Gastroesophageal sphincter (tissue), 4 donors: ENCODE data around the gene C10orf143. TPM values are rescaled to one million over a fixed set of nuclear protein-coding genes. Genes with fewer than 3 reads are reported as not detected.
A peak's percentile ranks its signal among the peaks of the same experiment; 100 is the strongest.

Experiments used
- ATAC-seq: fragments of 150-250 bp; one replicate; pipeline ENCODE4 v1.9.1; 2016; ENCODE audit warnings: mild to moderate bottlenecking, moderate library complexity
- H3K27ac ChIP-seq, 4 donors: fragments of 200-600 bp; sonication (generic) in 3 of 4; 1 replicate in 3 of 4; 2 replicates in 1 of 4; pipeline ENCODE4 v1.5.1; 2016 to 2019
- H3K27me3 ChIP-seq: fragments of 200-600 bp; sonication (generic); one replicate; pipeline ENCODE4 v1.5.1; 2019
- H3K36me3 ChIP-seq, 2 donors: fragments of 200-600 bp; sonication (generic); one replicate each; pipeline ENCODE4 v1.5.1; 2019; ENCODE audit warnings: control low read depth in 1 of 2
- H3K4me1 ChIP-seq, 3 donors: fragments of 200-600 bp; sonication (generic); 1 replicate in 2 of 3; 2 replicates in 1 of 3; pipeline ENCODE4 v1.5.1; 2016 to 2019; ENCODE audit warnings: control low read depth in 2 of 3
- H3K4me3 ChIP-seq, 2 donors: fragments of 200-600 bp; sonication (generic); one replicate each; pipeline ENCODE4 v1.5.1; 2019; ENCODE audit warnings: mild to moderate bottlenecking in 1 of 2, moderate library complexity in 1 of 2
- H3K9me3 ChIP-seq, 3 donors: fragments of 200-600 bp; sonication (generic); one replicate each; pipeline ENCODE4 v1.5.1; 2017 to 2019; ENCODE audit warnings: control low read depth in 2 of 3
- CTCF ChIP-seq, 4 experiments: fragments of 200-600 bp in 2 of 4; fragments of 450-650 bp in 2 of 4; sonication (generic) in 1 of 4; IDR thresholded peaks; one replicate each; pipeline ENCODE4 v1.5.1; 2017 to 2019; ENCODE audit warnings: antibody characterized with exemption in 4 of 4, mild to moderate bottlenecking in 2 of 4, moderate library complexity in 2 of 4
- EP300 ChIP-seq: sonication (generic); formaldehyde crosslinking; IDR thresholded peaks from one replicate; pipeline ENCODE4 v1.6.1; 2017; ENCODE audit warnings: antibody characterized with exemption, mild to moderate bottlenecking
- POLR2A ChIP-seq, 2 donors: fragments of 450-650 bp; IDR thresholded peaks; one replicate each; pipeline ENCODE4 v1.6.1; 2017; ENCODE audit warnings: antibody characterized with exemption in 2 of 2, mild to moderate bottlenecking in 2 of 2, moderate library complexity in 1 of 2
- POLR2AphosphoS5 ChIP-seq: sonication (generic); formaldehyde crosslinking; IDR thresholded peaks from one replicate; pipeline ENCODE4 v1.6.1; 2017; ENCODE audit warnings: antibody characterized with exemption
- WGBS, 2 donors: methylation state at CpG; one replicate each; pipeline ENCODE4 v1.1.5; 2018; ENCODE audit warnings: low coverage in 1 of 2; 5-methylcytosine and 5-hydroxymethylcytosine counted together
- total RNA-seq, 4 donors: library from RNA; depleted of rRNA; stranded (reverse); fragments of >200 nt; gene quantifications; one replicate each; pipeline ENCODE4 v1.1.0, GENCODE V29; 2016

Gene C10orf143
- total RNA-seq, 4 donors from 2014 or later, result 1.1 to 5.4 (median 4.6) TPM

GRCh38 chr10:130022086-130022485 lies 88.5 kb downstream of the C10orf143 start:
- WGBS, 2 donors, result 59 to 60% methylated on average over 1 to 3 of the region's 6 CpGs
- no peak for TF ChIP-seq CTCF (IDR thresholded peaks at IDR 0.05)
- TF ChIP-seq POLR2A (IDR thresholded peaks at IDR 0.05), result no peak
- TF ChIP-seq POLR2AphosphoS5, result no peak
- no peak for TF ChIP-seq EP300
- no peaks in the 10 kb centered on the region for H3K4me1 ChIP-seq
- H3K36me3 ChIP-seq, result no peaks in the 10 kb centered on the region
- no peak overlapping the region for H3K27ac ChIP-seq
- no peak for ATAC-seq
- no peak overlapping the region for H3K4me3 ChIP-seq
- H3K9me3 ChIP-seq, result no peaks in the 10 kb centered on the region
- H3K27me3 ChIP-seq, result peaks cover 16% of the 10 kb centered on the region

- H3K27me3 ChIP-seq, result peaks cover 19% of the 10 kb centered on the region
- H3K4me3 ChIP-seq, result no peak overlapping the region
- 64 to 83% methylated on average over 3 to 9 of the region's 12 CpGs for WGBS, 2 donors
- H3K36me3 ChIP-seq, result no peaks in the 10 kb centered on the region
- TF ChIP-seq EP300 (no peak), POLR2A (IDR thresholded peaks at IDR 0.05) (no peak), CTCF (IDR thresholded peaks at IDR 0.05) (no peak), POLR2AphosphoS5 (no peak)
- no peaks in the 10 kb centered on the region for H3K4me1 ChIP-seq
- H3K9me3 ChIP-seq, result no peaks in the 10 kb centered on the region
- peak; percentile 36 for ATAC-seq
- no peak overlapping the region for H3K27ac ChIP-seq
These were observed 89.2 kb downstream of the C10orf143 start for GRCh38 chr10:130021383-130021950.

GRCh38 chr10:130020651-130021382 lies 89.8 kb downstream of the C10orf143 start:
- no peaks in the 10 kb centered on the region for H3K9me3 ChIP-seq
- no peak for ATAC-seq
- H3K27ac ChIP-seq, result no peak overlapping the region
- H3K4me1 ChIP-seq, result no peaks in the 10 kb centered on the region
- peaks cover 24% of the 10 kb centered on the region for H3K27me3 ChIP-seq
- WGBS, 2 donors, result 62 to 80% methylated on average over 2 to 3 of the region's 19 CpGs
- TF ChIP-seq POLR2A (IDR thresholded peaks at IDR 0.05), result no peak
- no peak for TF ChIP-seq POLR2AphosphoS5
- TF ChIP-seq CTCF (IDR thresholded peaks at IDR 0.05), result no peak
- no peak for TF ChIP-seq EP300
- H3K4me3 ChIP-seq, result no peak overlapping the region
- no peaks in the 10 kb centered on the region for H3K36me3 ChIP-seq

GRCh38 chr10:130018730-130019185 lies 91.9 kb downstream of the C10orf143 start:
- Histone ChIP-seq H3K36me3 (no peaks in the 10 kb centered on the region), H3K9me3 (no peaks in the 10 kb centered on the region), H3K4me1 (no peaks in the 10 kb centered on the region), H3K27ac (no peak overlapping the region), H3K4me3 (no peak overlapping the region), H3K27me3 (peaks cover 45% of the 10 kb centered on the region)
- WGBS, 2 donors, result no CpG with 5 or more reads among the region's 7 CpGs
- no peak for TF ChIP-seq POLR2A (IDR thresholded peaks at IDR 0.05)
- TF ChIP-seq POLR2AphosphoS5, result no peak
- no peak for ATAC-seq

GRCh38 chr10:130018265-130018664 lies 92.4 kb downstream of the C10orf143 start:
- ATAC-seq, result no peak
- 61 to 70% methylated on average over 3 to 4 of the region's 5 CpGs for WGBS, 2 donors
- H3K9me3 ChIP-seq, result no peaks in the 10 kb centered on the region
- no peak overlapping the region for H3K27ac ChIP-seq
- peaks cover 50% of the 10 kb centered on the region for H3K27me3 ChIP-seq
- no peaks in the 10 kb centered on the region for H3K36me3 ChIP-seq
- no peak overlapping the region for H3K4me3 ChIP-seq
- H3K4me1 ChIP-seq, result no peaks in the 10 kb centered on the region
- no peak for TF ChIP-seq POLR2A (IDR thresholded peaks at IDR 0.05)
- no peak for TF ChIP-seq CTCF (IDR thresholded peaks at IDR 0.05)
- TF ChIP-seq POLR2AphosphoS5, result no peak
- no peak for TF ChIP-seq EP300
